ENCODE data around the gene C6orf89. TPM values are rescaled to one million over a fixed set of nuclear protein-coding genes. Genes with fewer than 3 reads are reported as not detected.

The C6orf89 gene
- total RNA-seq, 1 experiment from 2014 or later: 11.8 TPM

GRCh38 chr6:36959555-36960250 is 74.0 kb downstream of the C6orf89 start:
- Histone ChIP-seq H2BK120ac (ENCODE audit: low read depth, low read length, poor library complexity, severe bottlenecking) (no peak overlapping the region), H2AFZ (ENCODE audit: low read length) (no peak overlapping the region), H4K8ac (replicated peaks; ENCODE audit: insufficient read length, low read depth, low read length) (no peak overlapping the region), H4K20me1 (ENCODE audit: control insufficient read depth, insufficient read depth, insufficient read length) (no peaks in the 10 kb centered on the region), H3K27me3 (ENCODE audit: insufficient read depth, low read length) (no peaks in the 10 kb centered on the region), H2AK5ac (ENCODE audit: insufficient read length, low read length) (no peak overlapping the region), H4K91ac (ENCODE audit: insufficient read length, low read depth, low read length) (no peak overlapping the region), H2BK12ac (ENCODE audit: insufficient read length, low read depth, low read length) (no peak overlapping the region), H3K9ac (ENCODE audit: extremely low read depth, insufficient read length, low read length) (no peak overlapping the region), H2BK5ac (ENCODE audit: insufficient read length, low read length) (no peak overlapping the region), H3K18ac (ENCODE audit: insufficient read length, low read depth, low read length) (no peak overlapping the region), H3K23ac (ENCODE audit: insufficient read length, low read depth, low read length) (no peak overlapping the region), H3T11ph (ENCODE audit: low read length) (no peak overlapping the region), H3K14ac (ENCODE audit: insufficient read depth, low read length) (no peak overlapping the region), H3K56ac (ENCODE audit: insufficient read length, low read depth, low read length) (no peak overlapping the region), H3K27ac (ENCODE audit: insufficient read length, low read depth, low read length) (no peak overlapping the region), H4K5ac (ENCODE audit: insufficient read length, low read depth, low read length) (no peak overlapping the region), H3K4me2 (ENCODE audit: insufficient read depth, insufficient read length, low read length) (no peak overlapping the region), H3K4ac (ENCODE audit: low read depth, low read length) (no peak overlapping the region), H2BK20ac (ENCODE audit: low read depth, low read length, poor library complexity, severe bottlenecking) (no peak overlapping the region), H2BK15ac (ENCODE audit: low read depth, low read length) (no peak overlapping the region), H3K79me1 (ENCODE audit: insufficient read depth, low read depth, low read length, poor library complexity, severe bottlenecking) (no peaks in the 10 kb centered on the region), H3K4me1 (ENCODE audit: insufficient read depth, low read length) (no peaks in the 10 kb centered on the region), H3K23me2 (ENCODE audit: insufficient read length, low read depth, low read length, poor library complexity, severe bottlenecking) (no peaks in the 10 kb centered on the region), H3K9me3 (ENCODE audit: control insufficient read depth, low read depth, low read length) (no peaks in the 10 kb centered on the region), H3K79me2 (ENCODE audit: insufficient read depth, low read length) (no peaks in the 10 kb centered on the region)
- H3K36me3 Mint-ChIP-seq (ENCODE audit: insufficient read depth in 1 of 3, low read depth in 3 of 3): no peaks in the 10 kb centered on the region
- no peak overlapping the region for H3K4me3 Mint-ChIP-seq
- no CpG with 5 or more reads among the region's 17 CpGs for WGBS (ENCODE audit: extremely low coverage, insufficient read length, low lambda C conversion rate)
- no peaks in the 10 kb centered on the region for H3K9me3 Mint-ChIP-seq
- no peak for DNase-seq
- no peak for TF ChIP-seq CTCF (conservative IDR thresholded peaks at IDR 0.05)
- H3K27me3 Mint-ChIP-seq (ENCODE audit: low read depth): no peaks in the 10 kb centered on the region
- no peak overlapping the region for H3K27ac Mint-ChIP-seq
- peaks cover 17% of the 10 kb centered on the region in 2 experiments for H3K4me1 Mint-ChIP-seq

Data from H9 (cell line).